Left lung (tissue), 10 donors: ENCODE measurements around the gene PCNP. TPM values are rescaled to one million over a fixed set of nuclear protein-coding genes. Genes with fewer than 3 reads are reported as not detected.
A peak's percentile ranks its signal among the peaks of the same experiment; 100 is the strongest.
"Not testable (repeated sequence)": the region's sequence is repeated elsewhere in the genome, so short reads cannot be mapped to it uniquely, and the experiment has no call there.

ENCODE experiments used
- ATAC-seq: fragments of 200-7000 bp; cut with Tn5 transposase; one replicate; pipeline ENCODE4 v1.9.1; 2020; ENCODE audit warnings: moderate library complexity
- DNase-seq, 4 donors: peaks; one replicate each; pipeline ENCODE4 v3.0.0-alpha.2; 2013 to 2020
- H3K27ac ChIP-seq, 2 donors: fragments of 200-600 bp; sonication (generic) in 1 of 2; one replicate each; pipeline versions ENCODE4 v1.5.0 to v1.8.0; 2020 to 2021
- H3K27me3 ChIP-seq, 2 donors: fragments of 200-600 bp; sonication (generic) in 1 of 2; one replicate each; pipeline versions ENCODE4 v1.5.0 to v1.8.0; 2020 to 2021
- H3K36me3 ChIP-seq, 2 donors: fragments of 200-600 bp; sonication (generic) in 1 of 2; one replicate each; pipeline versions ENCODE4 v1.5.0 to v1.8.0; 2020 to 2021
- H3K4me1 ChIP-seq, 2 donors: fragments of 200-600 bp; one replicate each; pipeline ENCODE4 v1.8.0; 2021
- H3K4me3 ChIP-seq, 2 donors: fragments of 200-600 bp; sonication (generic) in 1 of 2; one replicate each; pipeline versions ENCODE4 v1.5.0 to v1.8.0; 2020 to 2021; ENCODE audit warnings: mild to moderate bottlenecking in 1 of 2
- H3K9me3 ChIP-seq, 2 donors: fragments of 200-600 bp; sonication (generic) in 1 of 2; one replicate each; pipeline versions ENCODE4 v1.5.0 to v1.8.0; 2020 to 2021
- CTCF ChIP-seq, 2 donors: fragments of 200-600 bp; sonication (generic) in 1 of 2; IDR thresholded peaks; one replicate each; pipeline versions ENCODE4 v1.5.0 to v1.8.0; 2021; ENCODE audit warnings: antibody characterized with exemption in 2 of 2
- intact Hi-C, 2 donors: fragments of 100-400 bp; cut with DNase I; formaldehyde crosslinking; loops; one replicate each; pipeline versions ENCODE4 v1.11.2 to v1.14.2; 2022
- polyA plus RNA-seq, 6 donors: library from polyadenylated mRNA; unstranded; fragments of 120-200 nt; gene quantifications; one replicate each; pipeline ENCODE4 v1.2.1, GENCODE V29; 2013; ENCODE audit not compliant: insufficient read length in 6 of 6
- total RNA-seq, 2 donors: library from RNA; stranded (reverse); fragmentation: NEBNext Ultra II Directional; extraction: Animal tissue kit (Norgen Biotek cat#: 25700); gene quantifications; one replicate each; pipeline ENCODE4 v1.2.1, GENCODE V29; 2021
- donor health status: DM: no; HTN: yes; CAD: no.
- donor health status: DM: no; HTN: no; CAD: no.

Gene PCNP
- total and polyA plus RNA-seq, 8 donors = 137 to 244 (median 216) TPM

- Histone ChIP-seq H3K9me3 (peaks cover 0 to 1% of the 10 kb centered on the region in 2 donors), H3K4me1 (no peaks in the 10 kb centered on the region), H3K36me3 (no peaks in the 10 kb centered on the region), H3K27ac (no peak overlapping the region), H3K4me3 (no peak overlapping the region), H3K27me3 (no peaks in the 10 kb centered on the region)
- DNase-seq (no peak), ATAC-seq (no peak)
- no peak for TF ChIP-seq CTCF (IDR thresholded peaks at IDR 0.05)
- intact Hi-C loops = no loop called here
These were observed 38.8 kb upstream of the PCNP start for GRCh38 chr3:101535221-101535620.

GRCh38 chr3:101536266-101536665 lies 37.7 kb upstream of the PCNP start:
- intact Hi-C loops = no loop called here
- H3K4me3 ChIP-seq = no peak overlapping the region
- TF ChIP-seq CTCF (IDR thresholded peaks at IDR 0.05) = no peak
- H3K27me3 ChIP-seq = no peaks in the 10 kb centered on the region
- H3K27ac ChIP-seq = no peak overlapping the region
- H3K36me3 ChIP-seq = no peaks in the 10 kb centered on the region
- DNase-seq (no peak), ATAC-seq (no peak)
- no peaks in the 10 kb centered on the region for H3K9me3 ChIP-seq
- H3K4me1 ChIP-seq = no peaks in the 10 kb centered on the region

- H3K9me3 ChIP-seq, intact Hi-C loops, H3K27me3 ChIP-seq, H3K36me3 ChIP-seq, H3K4me3 ChIP-seq, H3K27ac ChIP-seq, H3K4me1 ChIP-seq, ATAC-seq, DNase-seq: not testable (repeated sequence)
These were observed 37.0 kb upstream of the PCNP start for GRCh38 chr3:101536955-101537354.

- intact Hi-C loops = no loop called here
- Histone ChIP-seq H3K27me3 (no peaks in the 10 kb centered on the region), H3K4me3 (no peak overlapping the region), H3K27ac (no peak overlapping the region), H3K4me1 (no peaks in the 10 kb centered on the region), H3K9me3 (no peaks in the 10 kb centered on the region), H3K36me3 (no peaks in the 10 kb centered on the region)
- DNase-seq (no peak), ATAC-seq (no peak)
- TF ChIP-seq CTCF (IDR thresholded peaks at IDR 0.05) = no peak
These were observed 31.0 kb upstream of the PCNP start for GRCh38 chr3:101542957-101543356.

- no peak overlapping the region for H3K4me3 ChIP-seq
- peak in 2 of 4 donors; percentile 48 to 49 for DNase-seq
- no peaks in the 10 kb centered on the region for H3K4me1 ChIP-seq
- intact Hi-C loops = no loop called here
- no peaks in the 10 kb centered on the region for H3K9me3 ChIP-seq
- no peak for ATAC-seq
- H3K27ac ChIP-seq = no peak overlapping the region
- no peaks in the 10 kb centered on the region for H3K27me3 ChIP-seq
- no peak for TF ChIP-seq CTCF (IDR thresholded peaks at IDR 0.05)
- no peaks in the 10 kb centered on the region for H3K36me3 ChIP-seq
These were observed 29.7 kb upstream of the PCNP start for GRCh38 chr3:101544161-101544850.
